HG03378 (cell line): ENCODE measurements around the gene KAT2B.

Experiments
- ATAC-seq: cut with Tn5 transposase; IDR thresholded peaks from one replicate; pipeline ENCODE4 v1.9.1; 2021; ENCODE audit warnings: mild to moderate bottlenecking, moderate library complexity; ENCODE audit not compliant: unreplicated experiment

KAT2B gene

GRCh38 chr3:20141316-20141715, 101.1 kb downstream of the KAT2B start:
- ATAC-seq = no peak

GRCh38 chr3:20141851-20142250, 101.6 kb downstream of the KAT2B start:
- ATAC-seq = no peak

DNA sequence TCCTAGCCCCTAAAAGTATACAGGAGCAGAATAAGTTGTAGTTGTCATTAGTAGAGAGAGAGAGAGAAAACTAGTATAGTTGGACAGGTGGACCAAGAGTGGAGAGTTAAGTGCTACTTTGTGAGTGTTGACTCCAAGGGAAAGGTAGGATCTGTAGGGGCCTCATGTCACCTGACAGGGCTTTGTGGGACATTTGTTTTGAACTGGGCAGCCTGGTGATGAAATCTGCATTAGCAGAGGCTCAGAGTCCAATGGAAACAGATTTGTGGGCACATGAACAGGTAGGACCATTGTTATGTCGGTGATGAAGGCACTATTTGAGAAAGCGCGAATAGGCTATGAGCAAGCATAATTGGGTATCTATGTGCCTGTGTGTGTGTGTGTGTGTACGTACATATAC, 102.3 kb downstream of the KAT2B start:
- no peak for ATAC-seq

DNA sequence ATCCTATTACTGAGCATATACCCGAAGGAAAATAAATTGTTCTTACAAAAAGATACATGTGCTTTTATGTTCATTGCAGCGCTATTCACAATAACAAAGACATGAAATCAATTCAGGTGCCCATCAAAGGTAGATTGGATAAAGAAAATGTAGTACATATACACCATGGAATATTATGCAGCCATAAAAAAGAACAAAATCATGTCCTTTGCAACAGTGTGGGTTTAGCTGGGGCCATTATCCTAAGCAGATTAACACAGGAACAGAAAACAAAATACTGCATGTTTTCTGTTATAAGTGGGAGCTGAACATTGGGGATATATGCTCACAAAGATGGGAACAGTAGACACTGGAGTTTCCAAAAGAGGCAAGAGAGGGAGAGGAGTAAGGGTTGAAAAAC, 103.3 kb downstream of the KAT2B start:
- ATAC-seq = no peak

- no peak for ATAC-seq
Observed at GRCh38 chr3:20145874-20146273, 105.6 kb downstream of the KAT2B start.

DNA sequence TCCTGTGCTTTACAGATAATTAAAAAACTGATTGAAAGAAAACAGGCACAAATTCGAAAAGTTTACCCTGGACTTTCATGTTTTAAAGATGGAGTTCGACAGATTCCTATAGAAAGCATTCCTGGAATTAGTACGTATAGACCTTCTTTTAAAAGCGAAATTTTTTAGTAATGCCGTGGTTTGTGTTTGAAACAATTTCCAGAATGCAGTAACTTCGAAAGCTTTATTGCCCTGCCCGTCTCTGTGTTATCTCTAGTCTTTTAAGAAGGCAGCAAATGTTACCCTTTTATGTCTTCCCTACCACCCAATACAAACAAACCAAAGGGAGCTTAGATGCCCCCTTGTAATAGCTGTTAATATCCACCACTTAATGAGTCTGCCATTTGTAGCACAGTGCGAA, 106.1 kb downstream of the KAT2B start:
- no peak for ATAC-seq

DNA sequence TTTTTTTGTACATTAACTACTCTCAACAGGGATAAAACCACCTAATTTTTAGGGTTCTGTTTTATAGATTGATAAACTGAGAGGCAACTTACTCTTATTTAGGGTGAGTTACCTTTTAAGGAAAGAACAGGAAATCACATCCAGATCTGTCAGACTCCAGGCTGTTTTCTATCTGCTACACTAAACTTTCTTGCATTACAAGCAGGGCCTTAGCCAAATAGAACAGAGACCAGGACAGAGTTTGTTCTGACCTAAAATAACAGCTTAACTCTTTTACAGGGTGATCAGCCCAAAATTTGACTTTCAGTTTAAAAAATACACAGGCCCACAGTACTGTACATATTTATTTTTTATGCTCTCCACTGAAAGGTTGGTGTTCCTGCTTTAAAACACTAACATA, 107.1 kb downstream of the KAT2B start:
- ATAC-seq = no peak

DNA sequence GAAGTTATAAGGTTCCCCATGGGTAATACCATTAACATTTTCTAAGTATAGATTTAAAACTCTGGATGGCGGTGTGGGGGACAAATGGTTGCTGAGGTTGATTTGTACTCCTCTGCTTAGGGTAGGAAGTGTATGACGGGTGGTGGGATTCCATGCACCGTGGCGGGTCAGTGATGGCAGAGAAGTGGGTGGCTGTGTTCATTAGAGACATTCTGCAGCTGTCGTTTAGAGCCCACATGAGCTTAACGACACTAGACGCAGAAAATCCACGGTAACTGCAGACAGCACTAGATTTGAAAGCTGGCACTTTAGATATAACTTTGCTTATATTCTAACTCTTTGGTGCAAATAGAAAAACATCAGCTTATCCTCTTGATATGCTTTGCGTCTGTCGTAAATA, 108.2 kb downstream of the KAT2B start:
- no peak for ATAC-seq

- no peak for ATAC-seq
Observed at GRCh38 chr3:20154078-20154477, 113.8 kb downstream of the KAT2B start.

DNA sequence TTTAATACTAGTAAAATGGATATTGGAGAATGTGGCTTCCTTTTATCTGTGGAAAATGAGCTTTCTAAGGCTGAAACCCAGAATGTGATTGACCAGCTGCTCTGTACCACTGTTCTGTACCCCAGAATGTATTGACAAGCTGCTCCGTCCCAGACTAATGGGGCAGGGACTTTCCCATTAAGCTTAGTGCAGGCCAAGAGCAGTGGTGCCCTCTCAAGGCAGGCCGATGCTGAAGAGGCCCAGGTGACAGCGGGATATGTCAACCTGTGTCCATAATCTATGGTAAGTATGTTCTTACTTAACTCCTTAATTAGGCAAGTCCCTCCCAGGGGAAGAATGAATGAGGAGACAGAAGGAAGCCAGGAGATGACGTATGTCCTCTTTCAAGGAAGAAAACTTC, 114.7 kb downstream of the KAT2B start:
- ATAC-seq = no peak

DNA sequence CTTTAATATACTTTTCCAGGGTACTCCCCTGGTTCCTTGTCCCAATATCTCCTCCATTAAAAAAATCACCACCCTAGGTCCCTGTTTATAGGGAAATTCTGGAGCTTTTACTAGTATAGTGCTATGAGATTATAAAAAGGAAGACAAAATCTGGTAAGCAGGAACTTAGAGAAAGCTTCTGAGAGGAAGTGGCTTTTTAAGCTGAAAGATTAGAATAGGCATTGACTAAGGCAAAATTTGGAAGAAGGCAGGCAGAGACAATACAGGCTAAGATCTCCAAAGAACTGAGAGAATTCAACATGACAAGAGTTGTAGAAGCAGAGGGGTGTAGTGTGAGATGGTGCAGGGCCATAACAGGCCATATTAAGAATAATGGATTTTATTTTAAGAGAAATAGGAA, 120.0 kb downstream of the KAT2B start:
- no peak for ATAC-seq

- ATAC-seq = no peak
Observed at GRCh38 chr3:20161714-20162113, 121.5 kb downstream of the KAT2B start.

- no peak for ATAC-seq
Observed at GRCh38 chr3:20173844-20174410, 133.7 kb downstream of the KAT2B start.

- no peak for ATAC-seq
Observed at GRCh38 chr3:20181276-20181675, 141.0 kb downstream of the KAT2B start.

DNA sequence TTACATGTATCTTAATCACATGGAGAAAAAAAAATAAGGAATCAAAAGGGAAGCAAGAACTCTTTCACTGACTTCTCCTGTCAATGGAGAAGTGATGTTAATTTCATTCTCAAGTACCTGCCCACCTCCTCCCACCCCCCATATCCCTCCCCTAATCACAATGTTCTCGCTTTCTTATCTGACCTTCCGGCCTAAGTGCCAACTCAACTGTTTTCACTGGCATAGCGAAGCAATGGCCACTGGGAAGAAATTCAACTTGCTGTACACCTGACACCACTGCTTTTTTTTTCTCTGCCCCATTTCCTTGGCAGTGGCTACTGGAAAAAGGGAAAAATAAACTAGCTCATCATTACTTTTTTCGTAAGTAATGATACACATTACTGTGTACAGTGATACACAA, 142.0 kb downstream of the KAT2B start:
- no peak for ATAC-seq

- no peak for ATAC-seq
Observed at GRCh38 chr3:20185331-20185678, 145.1 kb downstream of the KAT2B start.

DNA sequence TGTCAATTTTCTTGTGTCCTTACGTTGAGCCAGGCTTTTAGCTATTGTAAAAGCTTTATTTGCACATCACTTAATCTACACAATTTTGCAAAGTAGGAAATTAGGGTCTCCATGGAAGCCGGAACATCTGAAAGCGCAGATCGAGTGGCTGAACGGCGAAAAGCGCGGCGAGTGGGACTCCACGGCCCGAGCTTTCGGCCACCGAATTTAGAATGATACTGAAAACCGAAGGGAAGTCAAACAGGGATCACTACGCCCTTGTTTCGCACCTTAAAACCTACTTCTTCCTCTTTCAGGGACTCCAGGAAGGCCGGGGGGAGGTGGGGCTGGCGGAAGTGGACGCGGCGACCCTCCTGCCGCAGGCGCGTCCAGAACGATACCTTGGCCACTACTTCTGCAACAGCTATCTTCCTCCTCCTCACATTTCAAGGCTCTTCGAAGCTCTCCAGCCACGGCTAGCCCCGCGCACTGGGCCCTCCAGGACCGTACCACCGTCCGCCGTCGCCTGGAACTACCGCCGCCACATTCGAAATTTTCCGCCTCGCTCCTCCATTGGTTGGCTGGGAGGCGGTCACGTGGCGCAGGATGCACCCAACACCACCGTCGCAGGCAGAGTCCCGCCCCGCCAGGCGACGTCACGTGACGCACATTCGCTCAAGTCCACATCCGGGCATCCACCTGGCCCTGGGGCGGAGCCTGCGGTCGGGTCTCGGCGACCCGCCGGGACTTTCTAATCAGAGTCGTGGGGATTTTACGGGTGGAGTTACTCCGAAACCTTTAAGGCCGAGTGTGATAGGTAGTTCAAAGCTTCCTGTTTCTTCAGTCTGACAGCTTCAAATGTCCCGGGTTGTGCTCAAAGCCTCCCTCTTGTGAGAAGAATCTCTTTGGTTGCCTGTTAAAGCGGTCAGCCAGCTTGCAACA, 145.7 kb downstream of the KAT2B start, which contains the start of gene SGO1:
Gene SGO1, minus strand, starts transcription at position 528 of the 921 bp plus-strand sequence. CDS start 2,179 bp downstream, outside the sequence.
- ATAC-seq = peak; percentile 93

DNA sequence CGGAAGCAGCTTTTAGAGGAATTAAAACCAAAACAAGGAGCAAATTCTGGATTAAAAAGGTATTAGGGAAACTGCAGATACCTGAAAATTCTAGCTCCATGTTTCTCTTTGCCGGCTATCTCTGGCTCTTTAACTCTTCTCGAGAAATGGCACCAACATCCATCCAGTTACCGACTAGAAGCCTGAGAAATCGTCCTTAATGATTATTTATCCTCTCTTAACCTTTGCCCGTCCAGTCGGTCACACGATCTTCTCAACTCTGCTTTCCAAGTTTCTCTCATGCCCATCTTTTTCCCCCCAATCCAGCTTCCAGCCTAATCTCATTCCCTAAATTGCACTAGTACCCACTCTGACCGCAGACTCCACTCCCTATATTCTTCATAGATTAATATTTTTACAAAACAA, 146.4 kb downstream of the KAT2B start:
- ATAC-seq = no peak

DNA sequence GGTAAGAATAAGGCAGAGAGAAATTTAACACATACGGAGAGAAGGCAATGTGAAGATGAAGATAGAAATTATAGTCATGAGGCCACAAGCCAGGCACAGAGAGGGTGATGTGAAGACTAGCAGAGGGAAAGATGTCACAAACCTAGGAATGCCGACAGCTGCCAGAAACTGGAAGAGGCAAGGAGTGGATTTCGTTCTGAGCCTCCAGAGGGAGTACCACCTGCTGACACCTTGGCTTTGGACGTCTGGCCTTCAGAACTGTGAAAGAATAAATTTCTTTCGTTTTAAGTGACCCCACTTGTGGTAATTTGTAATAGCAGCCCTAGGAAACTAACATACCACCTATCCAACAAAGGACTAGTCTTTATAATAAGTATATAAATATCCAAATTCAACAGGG, 150.7 kb downstream of the KAT2B start:
- ATAC-seq = no peak

DNA sequence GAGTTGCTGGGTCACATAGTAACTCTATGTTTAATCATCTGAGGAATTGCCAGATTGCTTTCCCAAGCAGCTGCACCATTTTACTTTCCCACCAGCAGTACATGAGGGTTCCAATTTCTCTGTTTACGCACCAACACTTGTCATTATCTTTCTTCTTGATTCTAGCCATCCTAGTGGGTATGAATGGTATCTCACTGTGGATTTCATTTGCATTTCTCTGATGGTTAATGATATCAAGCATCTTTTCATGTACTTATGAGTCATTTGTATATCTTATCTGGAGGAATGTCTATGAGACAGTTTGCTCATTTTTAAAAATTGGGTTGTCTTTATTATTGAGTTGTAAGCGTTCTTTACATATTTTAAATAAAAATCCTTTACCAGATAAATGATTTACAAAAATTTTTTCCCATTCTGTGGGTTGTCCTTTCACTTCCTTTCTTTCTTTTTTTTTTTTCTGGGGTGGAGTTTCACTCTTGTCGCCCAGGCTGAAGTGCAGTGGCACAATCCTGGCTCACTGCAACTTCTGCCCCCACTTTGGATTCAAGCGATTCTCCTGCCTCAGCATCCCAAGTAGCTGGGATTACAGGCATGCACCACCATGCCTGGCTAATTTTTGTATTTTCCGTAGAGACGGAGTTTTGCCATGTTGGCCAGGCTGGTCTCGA, 154.7 kb downstream of the KAT2B start:
- peak; percentile 50 for ATAC-seq

DNA sequence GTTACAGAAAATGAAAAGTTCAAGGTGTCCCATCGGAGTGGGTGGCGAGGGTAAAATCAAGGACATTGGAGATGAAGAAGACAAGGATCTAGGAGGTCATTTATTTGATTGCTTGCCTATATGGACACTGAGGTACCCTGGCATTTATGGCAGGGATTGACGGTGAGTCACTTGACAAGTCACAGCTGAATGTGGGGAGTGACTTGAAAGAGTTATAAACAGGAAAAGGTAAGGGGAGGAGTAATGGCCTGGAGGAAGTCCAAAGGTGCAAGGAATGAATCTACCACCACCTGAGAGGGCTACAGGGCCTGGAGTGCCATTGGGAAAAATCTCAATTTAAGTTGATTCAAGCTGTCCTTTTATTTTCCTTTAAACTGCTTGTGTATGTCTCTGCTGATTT, 157.5 kb downstream of the KAT2B start:
- ATAC-seq = no peak

GRCh38 chr3:20201143-20201542, 160.9 kb downstream of the KAT2B start:
- no peak for ATAC-seq
